H1 (cell line): Measurements from ENCODE around the gene ENTPD8.

ENCODE experiments used
- BCL11A ChIP-seq, 2 experiments: IDR thresholded peaks; one replicate each; pipeline ENCODE4 v1.6.1; 2011; ENCODE audit warnings: low read depth in 2 of 2, low read length in 2 of 2, mild to moderate bottlenecking in 2 of 2
- FOSL1 ChIP-seq: IDR thresholded peaks from 2 replicates; pipeline ENCODE4 v1.6.1; 2011; ENCODE audit warnings: mild to moderate bottlenecking, low read depth, low read length, moderate library complexity; ENCODE audit not compliant: insufficient read depth
- MAFK ChIP-seq: IDR thresholded peaks from 2 replicates; pipeline ENCODE4 v1.6.1; 2012; ENCODE audit warnings: low read depth, mild to moderate bottlenecking, improper control_type of control experiment, low read length
- NANOG ChIP-seq: IDR thresholded peaks from 2 replicates; pipeline ENCODE4 v1.6.1; 2011; ENCODE audit warnings: low read length, low read depth, mild to moderate bottlenecking, inconsistent platforms; ENCODE audit not compliant: insufficient read depth, poor library complexity, severe bottlenecking
- NRF1 ChIP-seq: IDR thresholded peaks from 2 replicates; pipeline ENCODE4 v1.6.1; 2011; ENCODE audit warnings: mild to moderate bottlenecking, low read depth, low read length, improper control_type of control experiment
- POLR2A ChIP-seq, 2 experiments: IDR thresholded peaks; 1 replicate in 1 of 2; 2 replicates in 1 of 2; pipeline ENCODE4 v1.6.1; 2011; ENCODE audit warnings: low read depth in 2 of 2, low read length in 2 of 2, mild to moderate bottlenecking in 2 of 2; ENCODE audit errors: control extremely low read depth in 1 of 2
- POLR2AphosphoS5 ChIP-seq: IDR thresholded peaks from 2 replicates; pipeline ENCODE4 v1.6.1; 2011; ENCODE audit warnings: low read depth, low read length
- TBP ChIP-seq: IDR thresholded peaks from 2 replicates; pipeline ENCODE4 v1.6.1; 2011; ENCODE audit warnings: low read depth, low read length, improper control_type of control experiment
- TCF12 ChIP-seq: IDR thresholded peaks from 2 replicates; pipeline ENCODE4 v1.6.1; 2011; ENCODE audit warnings: low read depth, mild to moderate bottlenecking, low read length
- TF ChIP-seq, protein P1 (sequence below), 3 experiments: IDR thresholded peaks; 1 replicate in 2 of 3; 2 replicates in 1 of 3; pipeline versions ENCODE4 v1.5.1 to v1.6.1; 2011; ENCODE audit warnings: low read length in 3 of 3, mild to moderate bottlenecking in 3 of 3, inconsistent platforms in 2 of 3, low read depth in 1 of 3, moderate library complexity in 1 of 3; ENCODE audit not compliant: insufficient read depth in 1 of 3; ENCODE audit errors: control extremely low read depth in 1 of 3

DNA sequence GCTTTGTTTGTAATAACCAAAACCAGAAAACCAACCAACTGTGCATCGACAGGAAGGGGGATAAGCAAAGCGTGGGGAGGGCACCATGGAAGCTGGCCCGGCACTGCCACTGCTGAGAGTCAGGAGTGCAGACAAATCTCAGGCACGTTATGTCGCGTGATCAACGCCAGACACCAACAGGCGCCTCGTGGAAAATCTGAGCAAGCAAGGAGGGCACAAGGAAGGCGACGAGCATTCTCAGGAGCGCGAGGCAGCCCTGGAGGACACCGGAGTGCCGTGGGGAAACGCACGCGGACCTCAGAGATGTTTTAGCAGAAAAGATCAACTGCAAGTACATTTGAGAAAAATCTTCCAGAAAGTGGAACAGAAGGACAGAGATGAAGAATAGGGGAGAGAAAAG, 33.1 kb upstream of the ENTPD8 start:
- no peak for TF ChIP-seq BCL11A (IDR thresholded peaks at IDR 0.05; ENCODE audit: low read depth in 2 of 2, low read length in 2 of 2)
- no peak for TF ChIP-seq TBP
- TF ChIP-seq FOSL1: no peak
- no peak for TF ChIP-seq POLR2AphosphoS5
- TF ChIP-seq, protein P1, sequence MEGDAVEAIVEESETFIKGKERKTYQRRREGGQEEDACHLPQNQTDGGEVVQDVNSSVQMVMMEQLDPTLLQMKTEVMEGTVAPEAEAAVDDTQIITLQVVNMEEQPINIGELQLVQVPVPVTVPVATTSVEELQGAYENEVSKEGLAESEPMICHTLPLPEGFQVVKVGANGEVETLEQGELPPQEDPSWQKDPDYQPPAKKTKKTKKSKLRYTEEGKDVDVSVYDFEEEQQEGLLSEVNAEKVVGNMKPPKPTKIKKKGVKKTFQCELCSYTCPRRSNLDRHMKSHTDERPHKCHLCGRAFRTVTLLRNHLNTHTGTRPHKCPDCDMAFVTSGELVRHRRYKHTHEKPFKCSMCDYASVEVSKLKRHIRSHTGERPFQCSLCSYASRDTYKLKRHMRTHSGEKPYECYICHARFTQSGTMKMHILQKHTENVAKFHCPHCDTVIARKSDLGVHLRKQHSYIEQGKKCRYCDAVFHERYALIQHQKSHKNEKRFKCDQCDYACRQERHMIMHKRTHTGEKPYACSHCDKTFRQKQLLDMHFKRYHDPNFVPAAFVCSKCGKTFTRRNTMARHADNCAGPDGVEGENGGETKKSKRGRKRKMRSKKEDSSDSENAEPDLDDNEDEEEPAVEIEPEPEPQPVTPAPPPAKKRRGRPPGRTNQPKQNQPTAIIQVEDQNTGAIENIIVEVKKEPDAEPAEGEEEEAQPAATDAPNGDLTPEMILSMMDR (IDR thresholded peaks at IDR 0.05; ENCODE audit: control extremely low read depth in 1 of 3, insufficient read depth in 1 of 3, low read depth in 1 of 3, low read length in 3 of 3): no peak
- no peak for TF ChIP-seq MAFK
- TF ChIP-seq NRF1: no peak
- TF ChIP-seq NANOG: no peak
- TF ChIP-seq POLR2A (IDR thresholded peaks at IDR 0.05; ENCODE audit: control extremely low read depth in 1 of 2, low read depth in 2 of 2, low read length in 2 of 2): no peak
- TF ChIP-seq TCF12: no peak
